ENCODE data around the gene CD1C.
"Not testable (repeated sequence)": the region's sequence is repeated elsewhere in the genome, so short reads cannot be mapped to it uniquely, and the experiment has no call there.

CD1C gene

GRCh38 chr1:158329300-158329699 is 39.6 kb downstream of the CD1C start:
- DNase-seq (ENCODE audit: low read depth in 2 of 2), result no peak

- no peak for DNase-seq (ENCODE audit: low read depth in 2 of 2)
Measured at GRCh38 chr1:158329733-158330132, 40.0 kb downstream of the CD1C start.

GRCh38 chr1:158330391-158331105 is 40.8 kb downstream of the CD1C start:
- DNase-seq (ENCODE audit: low read depth in 2 of 2), result no peak

- DNase-seq (ENCODE audit: low read depth in 2 of 2), result no peak
Measured at GRCh38 chr1:158331106-158331425, 41.3 kb downstream of the CD1C start.

GRCh38 chr1:158331481-158332150 is 41.9 kb downstream of the CD1C start, which contains the start of gene CD1B:
CD1B (minus strand) TSS chr1:158331531; CDS start chr1:158331423, 108 bp downstream.
- no peak for DNase-seq (ENCODE audit: low read depth in 2 of 2)

- DNase-seq (ENCODE audit: low read depth in 2 of 2), result no peak
Measured at GRCh38 chr1:158333405-158334155, 43.9 kb downstream of the CD1C start.

GRCh38 chr1:158334526-158335212 is 44.9 kb downstream of the CD1C start:
- DNase-seq (ENCODE audit: low read depth in 2 of 2), result no peak

GRCh38 chr1:158335213-158335532 is 45.5 kb downstream of the CD1C start:
- DNase-seq (ENCODE audit: low read depth in 2 of 2), result no peak

- not testable (repeated sequence) for DNase-seq (ENCODE audit: low read depth in 2 of 2)
Measured at GRCh38 chr1:158336413-158336812, 46.7 kb downstream of the CD1C start.
